HG02798 (cell line): ENCODE measurements around the gene ZNF438.

ENCODE experiments used
- ATAC-seq: cut with Tn5 transposase; IDR thresholded peaks from one replicate; pipeline ENCODE4 v1.9.1; 2021; ENCODE audit warnings: mild to moderate bottlenecking; ENCODE audit not compliant: unreplicated experiment, poor library complexity

Gene ZNF438

DNA sequence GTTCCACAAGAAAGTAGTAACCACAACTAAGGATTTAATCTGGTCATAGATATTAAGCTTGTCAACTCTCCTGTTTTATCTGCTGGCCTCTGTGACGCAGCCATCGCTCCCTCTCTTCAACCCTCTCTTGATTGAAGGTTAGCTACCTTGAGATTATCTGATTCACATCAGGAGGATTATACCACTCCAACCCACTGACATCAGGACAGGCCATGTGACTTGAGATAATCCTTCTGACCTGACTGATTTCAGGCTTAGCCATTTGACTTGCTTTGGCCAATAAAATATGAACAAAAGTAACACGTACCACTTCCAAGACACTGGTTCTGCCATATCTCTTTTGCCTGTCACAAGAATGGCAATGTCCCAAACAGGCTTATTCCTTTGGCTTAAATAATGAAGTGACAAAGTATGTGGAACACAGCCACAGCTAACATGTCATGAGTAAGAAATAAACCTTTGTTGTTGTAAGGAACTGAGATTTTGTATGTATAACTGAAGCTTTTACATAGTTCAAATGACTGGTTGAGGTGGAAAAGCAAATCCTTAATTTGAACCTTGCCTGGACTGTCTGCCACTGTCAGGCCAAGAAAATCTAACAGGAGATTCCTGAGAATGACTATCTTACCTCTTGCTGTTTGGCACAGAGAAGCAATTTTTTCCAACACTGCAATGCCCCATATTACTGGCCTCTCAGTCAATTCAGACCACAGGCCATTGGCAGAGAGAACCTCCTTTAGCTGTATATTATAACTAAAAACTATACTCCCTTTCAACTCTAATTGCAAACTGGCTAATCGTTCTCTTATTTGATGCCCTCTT is 13.9 kb downstream of the ZNF438 start:
- ATAC-seq: no peak

DNA sequence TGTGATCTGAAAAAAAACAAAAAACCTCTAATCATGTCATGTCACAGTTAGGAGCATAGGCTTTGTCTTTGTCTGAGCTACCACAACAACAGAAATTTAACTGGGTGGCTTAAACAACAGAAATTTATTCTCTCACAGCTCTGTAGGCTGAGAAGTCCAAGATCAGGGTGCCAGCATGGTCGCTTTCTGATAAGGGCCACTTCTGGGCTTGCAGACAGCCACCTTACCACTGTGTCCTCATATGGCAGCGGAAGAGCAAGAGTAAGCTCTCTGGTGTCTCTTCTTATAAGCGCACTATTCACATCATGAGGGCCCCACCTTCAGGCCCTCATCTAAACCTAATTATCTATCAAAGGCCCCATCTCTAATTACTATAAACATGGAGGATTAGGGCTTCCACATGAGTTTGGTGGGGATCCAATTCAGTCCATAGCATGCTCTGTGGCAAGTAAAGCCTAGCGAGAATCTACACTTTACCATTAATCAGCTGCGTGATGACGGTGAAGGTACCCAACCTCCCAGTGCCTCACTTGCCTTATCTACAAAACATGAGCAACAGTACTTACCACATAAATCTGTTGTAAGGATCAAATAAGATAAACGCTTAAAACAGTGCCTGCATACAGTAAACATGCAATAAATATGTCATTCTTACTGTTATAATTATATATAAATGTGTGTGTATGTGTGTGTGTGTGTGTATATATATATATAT is 17.3 kb downstream of the ZNF438 start:
- ATAC-seq: no peak

DNA sequence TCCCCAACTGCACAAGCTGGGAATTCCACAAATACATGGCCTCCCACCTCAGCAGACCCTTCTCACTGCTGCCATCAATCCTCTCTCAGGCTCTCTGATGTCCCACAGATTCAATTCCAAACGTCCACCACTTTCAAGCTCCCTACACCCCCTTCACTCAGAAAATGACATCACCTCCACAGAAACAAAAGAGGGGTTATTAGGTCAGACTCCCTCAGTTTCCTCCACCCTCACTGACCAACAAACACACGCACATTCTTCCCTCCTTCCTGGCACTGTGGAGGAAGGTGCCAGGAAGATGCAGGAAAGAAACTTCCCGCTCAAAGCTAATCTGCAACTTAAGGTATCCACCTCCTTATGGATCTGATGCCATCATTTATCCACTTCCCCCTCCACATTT is 18.3 kb downstream of the ZNF438 start:
- no peak for ATAC-seq

DNA sequence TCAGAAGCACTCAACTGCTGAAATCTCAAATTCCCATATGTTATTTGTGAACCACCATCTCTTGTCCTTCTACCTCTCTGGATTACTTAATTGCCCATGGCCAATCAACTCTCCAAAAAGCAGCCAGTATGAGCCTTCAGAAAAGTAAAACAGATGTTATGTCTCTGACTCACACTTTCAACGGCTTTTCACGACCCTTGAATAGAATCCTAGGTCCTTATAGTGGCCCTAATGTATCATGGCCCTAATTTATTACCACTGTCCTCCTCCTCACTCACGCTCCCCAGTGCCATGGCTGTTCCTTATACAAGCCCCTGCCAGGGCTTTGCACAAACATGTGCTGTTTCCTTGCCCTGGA is 20.0 kb downstream of the ZNF438 start:
- ATAC-seq: no peak

DNA sequence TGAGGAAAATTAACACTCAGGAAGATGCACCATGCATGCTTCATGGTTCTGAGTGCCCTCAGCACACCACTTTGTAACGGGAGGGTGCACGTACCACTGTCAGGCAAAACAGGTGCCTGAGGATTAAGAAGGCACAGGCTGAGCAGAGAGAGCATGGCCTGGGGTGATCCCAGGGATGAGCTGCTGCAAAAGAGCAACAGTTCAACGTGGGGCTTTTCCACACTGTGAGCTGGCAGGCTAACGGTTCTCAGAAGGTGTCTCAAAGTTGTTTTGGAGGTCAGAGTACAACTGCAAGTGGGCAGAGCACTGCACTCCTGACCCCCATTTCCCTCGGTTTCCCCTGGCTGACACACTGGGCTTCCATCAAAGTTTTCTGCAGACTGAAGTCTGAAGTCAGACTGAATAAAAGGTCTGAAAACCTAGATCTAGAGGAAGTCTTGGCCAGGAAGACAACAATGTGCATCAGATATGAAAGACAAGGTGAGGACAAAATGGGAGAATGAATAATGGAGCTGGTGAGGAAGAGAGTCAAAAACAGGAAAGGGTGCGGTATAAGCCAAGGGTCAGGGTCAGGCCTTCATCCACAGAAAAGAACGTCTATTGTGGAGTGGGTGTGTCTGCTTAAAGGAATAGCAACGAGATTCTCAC is 20.5 kb downstream of the ZNF438 start:
- no peak for ATAC-seq

DNA sequence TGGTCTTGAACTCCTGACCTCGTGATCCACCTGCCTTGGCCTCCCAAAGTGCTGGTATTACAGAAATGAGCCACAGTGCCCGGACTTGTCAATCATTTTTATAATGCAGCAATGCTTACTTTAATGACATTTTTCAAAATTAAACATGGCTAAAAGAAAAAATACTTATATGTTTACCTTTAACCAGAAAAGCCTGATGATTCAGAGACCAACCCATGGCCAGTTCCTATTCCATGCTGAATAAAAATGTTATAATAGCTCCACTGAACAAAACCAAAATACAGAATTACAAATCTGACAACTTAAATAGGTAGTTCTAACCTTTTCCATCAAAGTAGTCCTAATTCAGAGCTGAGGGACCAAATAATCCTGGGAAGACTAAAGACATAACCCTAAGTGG is 21.6 kb downstream of the ZNF438 start:
- ATAC-seq: no peak

DNA sequence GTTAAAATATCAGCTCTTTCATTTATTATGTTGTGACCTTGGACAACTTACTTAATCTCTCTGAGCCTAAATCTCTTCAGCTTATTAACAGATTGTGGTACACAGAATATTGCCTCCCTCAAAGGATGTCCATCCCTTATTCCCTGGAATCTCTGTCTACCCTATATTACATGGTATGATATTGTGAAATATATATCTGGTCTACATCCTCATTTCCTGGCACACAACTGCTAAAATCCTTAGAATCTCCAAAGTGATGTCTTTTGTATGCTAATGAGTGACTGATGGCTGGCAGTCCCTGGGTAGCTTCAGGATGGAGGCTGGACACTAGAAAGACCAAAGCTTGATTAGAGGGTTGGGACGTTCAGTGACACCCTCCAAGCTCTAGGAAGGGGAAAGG is 25.8 kb downstream of the ZNF438 start:
- no peak for ATAC-seq

DNA sequence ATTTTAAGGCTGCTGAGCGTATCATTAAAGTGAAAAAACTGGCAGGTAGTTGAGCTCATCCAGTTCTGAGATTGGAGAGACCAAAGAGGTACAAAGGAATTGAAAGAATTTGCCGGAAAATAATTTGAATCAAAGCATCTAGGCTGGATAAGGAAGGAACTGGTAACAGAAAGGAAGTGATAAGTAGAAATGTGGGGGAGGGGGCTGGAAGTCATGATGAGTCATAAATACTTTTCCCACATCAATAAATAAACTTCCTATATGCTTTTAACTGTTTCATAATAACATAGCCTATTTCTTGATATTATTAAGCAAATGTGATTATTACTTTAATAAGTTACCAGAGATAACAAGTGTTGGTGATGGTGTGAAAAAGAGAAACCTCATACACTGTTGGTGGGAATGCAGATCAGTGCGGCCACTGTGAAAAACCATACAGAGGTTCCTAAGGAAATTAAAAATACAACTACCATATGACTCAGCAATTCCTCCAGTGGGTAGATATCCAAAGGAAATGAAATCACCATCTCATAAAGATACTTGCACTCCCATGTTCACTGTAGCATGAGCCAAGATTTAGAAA is 27.0 kb downstream of the ZNF438 start:
- no peak for ATAC-seq

DNA sequence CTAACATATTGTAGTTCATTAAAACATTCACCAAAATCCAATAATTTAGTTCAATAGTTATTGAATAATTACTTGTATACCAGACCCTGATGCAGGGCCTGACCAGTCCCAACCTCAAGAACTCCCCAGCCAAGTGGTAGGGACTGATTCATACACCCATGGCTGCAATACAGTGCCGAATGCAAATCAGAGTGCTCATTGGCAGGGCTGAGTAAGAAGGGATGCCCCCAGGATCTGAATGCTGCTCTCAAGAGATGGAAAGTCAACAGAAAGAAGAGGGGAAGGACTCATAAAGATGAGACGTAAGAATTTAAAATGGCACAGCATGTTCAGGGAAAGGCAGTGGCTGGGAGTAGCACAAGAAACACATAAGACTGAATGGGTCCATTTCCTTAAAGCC is 29.9 kb downstream of the ZNF438 start:
- ATAC-seq: no peak

DNA sequence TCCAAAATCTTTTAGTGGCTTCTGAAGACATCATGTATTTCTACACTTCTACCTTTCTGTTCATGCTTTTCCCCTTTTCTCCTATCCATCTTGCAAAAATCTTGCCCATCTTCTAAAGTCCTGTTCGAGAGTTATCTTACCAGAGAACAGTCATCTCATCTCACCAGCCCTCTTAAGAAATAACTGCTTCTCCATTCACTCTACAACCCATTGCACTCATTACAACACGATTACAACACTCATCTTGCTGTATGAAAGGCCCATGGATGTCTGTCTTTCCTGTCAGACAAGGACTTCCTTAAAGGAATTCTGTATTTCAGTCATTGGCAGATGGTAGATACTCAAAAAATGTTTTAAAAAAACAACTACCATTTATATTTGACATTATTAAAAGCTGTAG is 30.8 kb downstream of the ZNF438 start:
- ATAC-seq: no peak

DNA sequence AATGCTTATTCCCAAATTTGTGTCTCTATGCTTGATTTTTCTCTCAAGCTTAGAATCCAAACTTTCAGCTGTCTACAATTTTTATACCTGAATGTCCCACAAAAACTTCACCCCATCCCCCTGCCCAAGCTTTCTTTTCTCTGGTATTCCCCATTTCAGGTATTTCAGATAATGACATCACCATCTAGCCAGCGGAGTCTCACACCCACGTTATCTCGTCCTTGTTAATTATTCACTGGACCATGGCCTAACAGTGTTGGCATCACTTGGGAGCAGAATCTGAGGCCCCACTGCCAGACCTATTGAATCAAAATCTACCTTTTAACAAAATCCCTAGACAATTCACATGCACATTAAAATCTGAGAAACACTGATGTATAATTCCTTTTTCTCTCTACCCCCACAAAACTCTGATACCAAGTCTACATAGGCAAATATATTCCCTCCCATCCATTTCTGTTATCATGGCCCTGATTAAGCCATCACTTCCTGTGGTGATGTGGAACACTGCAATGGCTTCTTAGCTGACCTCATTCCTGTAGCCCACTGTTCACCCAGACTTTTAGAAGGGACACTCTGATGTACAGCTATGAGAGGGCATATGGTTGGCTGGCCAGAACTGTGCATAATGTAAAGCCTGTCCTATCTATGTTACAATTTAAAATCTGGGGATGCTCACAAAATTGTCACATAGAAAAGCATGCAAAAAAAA is 31.4 kb downstream of the ZNF438 start:
- no peak for ATAC-seq

DNA sequence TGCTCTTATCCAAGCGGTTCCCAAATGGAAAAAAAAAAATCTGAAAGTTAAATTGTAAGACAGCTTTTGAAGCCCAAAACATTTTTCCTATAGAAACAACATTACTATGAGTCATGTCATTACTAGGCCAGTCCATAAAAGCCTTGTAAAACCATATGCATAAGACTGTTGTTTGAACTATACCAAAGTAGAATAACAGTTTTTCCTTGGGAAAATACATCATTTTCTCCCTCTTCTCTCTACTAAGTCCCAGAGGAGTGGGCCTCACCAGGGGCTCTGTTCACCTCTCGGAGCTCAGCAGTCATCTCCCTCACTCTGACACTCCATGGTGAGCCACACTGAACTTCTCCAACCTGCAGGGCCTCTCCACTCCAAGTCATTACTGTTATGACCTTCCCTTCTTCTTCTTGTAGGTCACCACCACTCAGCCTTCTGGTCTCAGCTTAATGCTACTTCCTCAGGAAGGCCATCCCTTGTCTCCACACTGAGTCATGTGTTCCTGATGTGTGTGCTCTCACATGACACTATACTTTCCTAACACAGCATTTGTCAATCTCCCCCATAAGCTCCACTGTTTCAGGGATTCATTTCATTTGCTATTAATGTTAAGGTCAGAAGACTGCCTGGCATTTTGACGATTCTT is 32.5 kb downstream of the ZNF438 start:
- ATAC-seq: no peak

DNA sequence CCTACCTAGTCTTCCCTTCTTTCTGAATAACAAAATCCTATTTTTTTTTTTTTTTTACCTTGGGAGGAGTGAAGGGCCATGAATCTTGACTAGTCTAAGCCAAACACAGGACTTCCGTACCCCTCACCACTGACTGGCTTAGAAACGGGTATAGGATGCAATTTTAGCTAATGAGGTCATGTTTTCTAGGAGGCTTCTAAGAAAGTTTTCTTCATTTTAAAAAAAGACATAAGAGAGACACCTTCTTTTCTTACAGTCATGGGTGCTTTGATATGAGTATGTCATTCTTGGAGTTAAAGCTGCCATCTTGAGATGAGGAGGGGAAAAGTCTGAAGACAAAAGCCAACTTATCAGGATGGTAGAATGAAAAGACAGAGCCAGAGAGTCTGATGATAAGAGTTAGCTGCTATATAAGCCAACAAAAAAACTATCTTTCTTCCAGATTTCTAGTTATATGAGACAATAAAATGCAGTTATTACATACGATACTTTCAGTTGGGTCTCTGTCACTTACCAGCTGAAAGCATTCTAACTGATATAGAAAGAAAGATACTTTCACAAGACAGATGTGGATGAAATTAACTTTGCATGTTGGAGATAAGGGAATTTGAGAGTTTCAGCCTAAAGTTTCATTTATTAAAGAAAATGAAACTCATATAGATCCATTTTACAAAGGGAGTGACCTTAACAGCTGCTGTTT is 34.0 kb downstream of the ZNF438 start:
- ATAC-seq: no peak

DNA sequence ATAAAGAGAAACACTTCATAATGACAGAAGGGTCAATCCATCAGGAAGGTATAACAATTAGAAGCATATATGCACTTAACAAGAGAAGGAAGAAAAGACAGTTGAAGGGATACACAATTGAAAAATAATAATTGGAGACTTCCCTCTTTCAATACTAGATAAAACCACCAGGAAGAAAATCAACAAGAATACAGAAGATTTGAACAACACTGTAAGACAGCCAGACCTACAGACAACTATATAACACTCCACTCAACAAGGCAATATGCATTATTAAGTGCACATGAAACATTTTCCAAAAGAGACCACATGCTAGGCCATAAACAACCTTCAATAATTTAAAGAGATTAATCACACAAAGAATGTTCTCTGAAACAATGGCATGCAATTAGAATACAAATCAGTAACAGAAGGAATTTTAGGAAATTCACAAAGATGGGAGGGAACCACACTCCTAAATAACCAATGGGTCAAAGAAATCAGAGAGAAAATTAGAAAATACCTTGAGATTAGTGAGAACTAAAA is 35.1 kb downstream of the ZNF438 start:
- ATAC-seq: no peak

DNA sequence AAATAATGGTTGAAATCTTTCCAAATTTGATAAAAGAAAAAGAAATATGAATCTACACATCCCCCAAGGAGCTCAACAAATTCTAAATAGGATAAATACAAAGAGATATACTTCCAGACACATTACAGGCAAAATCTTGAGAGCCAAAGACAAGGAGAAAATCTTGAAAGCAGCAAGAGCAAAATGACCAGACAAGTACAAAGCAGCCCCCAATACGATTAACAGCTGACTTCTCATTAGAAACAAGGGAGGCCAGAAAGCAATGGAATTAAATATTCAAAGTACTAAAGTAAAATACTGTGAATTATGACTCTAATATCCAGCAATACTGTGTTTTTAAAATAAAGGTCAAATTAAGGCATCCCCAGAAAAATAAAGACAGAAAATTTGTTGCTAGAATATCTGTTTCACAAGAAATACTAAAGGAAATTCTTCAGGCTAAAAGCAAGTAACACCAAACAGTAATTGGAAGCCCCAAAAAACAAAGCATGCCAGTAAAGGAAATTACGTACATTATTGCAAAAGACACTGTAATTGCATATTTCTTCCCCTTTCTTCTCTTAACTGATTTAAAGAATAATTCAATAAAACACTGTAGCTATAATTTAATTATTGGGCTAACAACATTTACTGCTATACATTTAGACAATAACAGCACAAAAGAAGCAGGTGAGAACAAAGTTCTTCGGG is 36.4 kb downstream of the ZNF438 start:
- ATAC-seq: no peak

DNA sequence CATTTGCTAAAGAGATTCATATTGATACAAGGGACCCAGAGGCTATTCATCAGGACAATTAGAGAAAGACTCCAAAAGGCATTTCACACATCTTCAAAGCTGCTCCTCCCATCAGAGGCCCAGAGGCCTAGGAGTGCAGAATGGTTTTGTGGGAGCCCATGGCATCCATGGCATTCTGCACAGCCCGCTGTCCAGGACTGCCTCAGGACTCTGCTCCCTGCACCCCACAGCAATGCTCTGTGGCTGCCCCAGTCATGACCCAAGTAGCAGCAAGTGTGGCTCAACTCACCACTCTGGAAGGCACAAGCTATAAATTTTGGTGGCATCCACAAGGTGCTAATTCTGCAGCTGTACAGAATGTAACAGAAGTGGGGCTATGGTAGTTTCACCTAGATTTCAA is 38.5 kb downstream of the ZNF438 start:
- ATAC-seq: no peak

DNA sequence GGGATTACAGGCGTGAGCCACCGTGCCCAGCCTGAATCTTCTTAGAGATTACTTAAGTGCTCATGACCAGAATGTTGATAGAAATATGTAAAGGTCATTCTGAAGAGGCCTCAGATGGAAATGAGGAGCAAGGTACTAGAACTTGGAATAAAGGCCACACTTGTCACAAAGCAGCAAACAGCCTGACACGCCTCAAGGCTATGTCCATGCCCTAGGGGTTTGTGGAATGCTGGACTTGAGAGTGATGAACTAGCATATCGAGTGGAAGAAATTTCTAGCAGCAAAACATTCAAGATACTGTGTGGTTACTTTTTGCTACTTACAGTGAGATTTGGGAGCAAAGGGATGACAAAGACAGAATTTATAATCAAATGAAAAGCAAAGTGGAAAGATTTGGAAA is 39.0 kb downstream of the ZNF438 start:
- ATAC-seq: no peak

DNA sequence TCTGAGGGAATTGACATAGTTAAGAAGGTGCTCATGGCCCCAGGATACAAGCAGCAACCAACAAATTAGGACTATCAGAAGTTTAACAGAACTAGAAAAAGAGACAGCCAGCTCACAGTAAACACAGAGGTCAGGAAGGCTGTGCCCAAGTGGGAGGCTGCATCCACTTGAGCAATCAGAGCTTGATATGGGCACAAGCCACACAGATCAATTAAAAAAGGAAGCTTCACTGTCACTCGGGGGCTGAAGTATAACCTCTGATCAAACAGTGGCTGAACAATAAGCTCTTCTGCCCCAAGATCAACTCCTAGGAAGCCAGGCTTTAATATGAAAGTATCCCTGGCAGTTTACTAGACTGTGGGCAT is 40.0 kb downstream of the ZNF438 start:
- ATAC-seq: no peak
